Stimulated activated CD4-positive, alpha-beta T cell treated with anti-CD3 and anti-CD28 coated beads, Interleukin-2, amount 100 ng/mL, for 24 hours (primary cell): ENCODE results near the gene CEL.
A peak's percentile ranks its signal among the peaks of the same experiment; 100 is the strongest.
"Not testable (repeated sequence)": the region's sequence is repeated elsewhere in the genome, so short reads cannot be mapped to it uniquely, and the experiment has no call there.

ENCODE experiments used
- DNase-seq, 2 donors: peaks; one replicate each; pipeline ENCODE4 v3.0.0-alpha.2; 2020

CEL gene

DNA sequence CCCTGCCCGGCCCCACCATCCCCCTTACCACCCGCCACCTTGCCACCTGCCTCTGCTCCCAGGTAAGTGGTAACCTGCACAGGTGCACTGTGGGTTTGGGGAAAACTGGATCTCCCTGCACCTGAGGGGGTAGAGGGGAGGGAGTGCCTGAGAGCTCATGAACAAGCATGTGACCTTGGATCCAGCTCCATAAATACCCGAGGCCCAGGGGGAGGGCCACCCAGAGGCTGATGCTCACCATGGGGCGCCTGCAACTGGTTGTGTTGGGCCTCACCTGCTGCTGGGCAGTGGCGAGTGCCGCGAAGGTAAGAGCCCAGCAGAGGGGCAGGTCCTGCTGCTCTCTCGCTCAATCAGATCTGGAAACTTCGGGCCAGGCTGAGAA is at the start of gene CEL:
Gene CEL (plus strand): TSS at position 218 of the 382 bp plus-strand sequence. CDS start 22 bp downstream, at position 240.
- not testable (repeated sequence) for DNase-seq

DNA sequence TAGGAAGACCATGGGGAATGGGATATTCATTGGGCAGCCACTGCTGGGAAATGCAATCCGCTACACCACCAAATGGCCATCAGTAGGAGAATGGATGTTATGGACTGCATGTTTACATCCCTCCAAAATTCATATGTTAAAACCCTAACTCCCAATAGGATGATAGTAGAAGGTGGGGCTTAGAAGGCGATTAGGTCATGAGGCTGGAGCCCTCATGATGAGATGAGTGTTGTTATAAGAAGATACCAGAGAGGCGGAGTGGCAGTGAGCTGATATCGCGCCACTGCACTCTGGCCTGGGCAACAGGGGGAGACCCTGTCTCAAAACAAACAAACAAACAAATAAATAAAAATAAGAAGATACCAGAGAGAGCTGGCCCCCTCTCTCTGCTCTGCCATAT is 47.1 kb upstream of the CEL start:
- DNase-seq = no peak

DNA sequence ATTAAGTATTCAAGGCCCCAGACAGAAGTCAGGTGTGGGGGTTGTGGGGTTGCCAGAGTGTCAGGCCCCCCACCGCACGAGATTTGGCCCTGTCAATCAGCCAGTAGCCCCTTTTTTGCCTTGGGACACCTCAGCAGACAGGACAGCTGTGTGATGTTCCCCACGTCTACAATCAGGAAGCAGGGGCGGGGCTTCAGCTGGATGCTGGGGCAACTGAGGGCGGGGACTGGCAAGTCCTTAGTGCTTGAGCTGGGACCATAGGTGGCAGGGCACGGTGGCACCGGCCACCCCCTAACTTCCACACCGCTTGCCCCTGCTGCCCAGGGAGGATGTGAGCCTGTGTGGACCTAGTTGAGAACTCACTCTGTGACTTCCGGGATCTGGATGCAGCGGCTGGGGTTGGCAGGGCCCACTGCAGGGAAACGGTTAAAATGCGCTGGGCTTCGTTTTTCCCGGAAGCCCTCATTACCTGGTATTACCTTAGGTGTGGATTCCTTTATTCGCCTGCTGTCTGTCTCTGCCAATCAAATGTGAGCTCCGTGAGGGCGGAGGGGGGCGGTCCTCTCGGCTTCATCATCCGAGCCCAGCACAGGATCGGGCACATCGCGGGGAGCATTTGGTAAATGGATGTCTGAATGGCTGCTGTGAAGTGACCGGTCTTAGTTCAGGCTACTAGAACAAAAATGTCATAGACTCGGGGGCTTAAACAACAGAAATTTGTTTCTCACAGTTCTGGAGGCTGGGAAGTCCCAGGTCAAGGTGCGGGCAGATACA is 38.5 kb upstream of the CEL start:
- peak; percentile 28 to 66 for DNase-seq

DNA sequence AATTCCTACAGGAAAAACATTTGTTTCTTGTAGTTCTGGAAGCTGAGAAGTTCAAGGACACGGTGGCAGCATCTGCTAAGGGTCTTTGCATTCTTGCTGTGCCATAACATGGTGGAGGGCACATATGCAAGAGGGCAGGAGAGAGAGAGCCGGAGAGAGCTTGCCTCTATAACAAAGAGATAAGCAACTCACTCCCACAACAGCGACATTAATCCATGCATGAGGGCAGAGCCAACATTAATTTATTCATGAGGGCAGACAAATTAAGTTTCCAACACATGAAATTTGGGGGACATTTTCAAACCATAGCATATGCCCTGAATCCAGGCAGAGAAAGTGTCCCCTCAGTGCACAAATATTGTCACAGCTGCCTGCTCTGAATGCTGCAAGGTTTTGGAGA is 35.4 kb upstream of the CEL start:
- no peak for DNase-seq

DNA sequence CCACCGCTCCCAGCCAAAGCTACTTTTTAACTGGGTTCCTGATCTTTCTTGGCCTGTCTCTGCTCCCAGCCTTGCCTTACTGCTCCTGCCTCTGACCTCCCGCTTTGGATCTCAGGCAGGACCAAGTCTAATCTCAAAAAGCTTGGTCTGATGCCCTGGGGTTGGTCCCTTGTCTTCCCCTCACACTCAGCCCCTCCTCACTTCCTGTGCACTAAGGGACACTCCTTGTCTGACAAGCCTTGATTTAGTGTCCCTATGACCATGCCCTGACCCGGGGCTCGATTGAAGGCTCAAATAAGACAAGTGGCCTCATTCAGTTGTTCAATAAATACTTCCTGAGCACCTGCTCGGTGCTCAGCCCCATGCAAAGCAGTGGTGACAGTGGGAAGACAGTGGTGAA is 34.6 kb upstream of the CEL start:
- no peak for DNase-seq

DNA sequence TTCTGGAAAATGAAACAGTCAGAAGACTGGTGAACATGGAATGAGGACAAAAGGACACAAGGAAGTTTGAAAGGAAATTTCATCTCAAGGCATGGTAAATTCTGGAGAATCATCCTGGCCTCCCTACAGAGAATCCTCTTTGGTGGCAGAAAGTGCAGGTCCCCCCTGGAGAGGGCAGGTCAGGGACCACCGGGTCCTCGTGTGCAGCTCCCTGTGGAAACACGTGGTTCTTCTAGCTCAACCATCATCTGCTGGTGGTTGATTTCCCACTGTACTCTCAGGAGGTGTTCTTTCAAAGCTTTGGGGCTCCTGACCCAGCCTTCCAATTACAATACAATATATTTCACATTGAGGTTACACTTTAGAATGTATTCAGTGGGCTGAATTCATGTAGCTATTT is 33.6 kb upstream of the CEL start:
- no peak for DNase-seq

DNA sequence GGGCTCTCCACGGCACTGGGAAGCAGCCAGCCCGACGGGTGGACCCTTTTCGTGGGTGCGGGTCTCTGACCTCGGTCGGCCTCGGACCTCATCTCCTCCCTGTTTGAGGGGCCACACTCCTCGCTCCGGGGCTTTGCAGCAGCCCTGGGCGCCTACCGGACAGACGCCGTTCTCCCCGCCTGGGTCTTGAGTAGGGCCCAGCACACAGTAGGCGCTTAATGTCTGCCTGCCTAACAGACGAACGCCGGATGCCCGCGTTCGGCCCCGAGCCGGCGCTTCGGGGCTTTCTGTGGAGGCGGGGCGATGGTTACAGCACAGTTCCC is 31.8 kb upstream of the CEL start:
- no peak for DNase-seq

DNA sequence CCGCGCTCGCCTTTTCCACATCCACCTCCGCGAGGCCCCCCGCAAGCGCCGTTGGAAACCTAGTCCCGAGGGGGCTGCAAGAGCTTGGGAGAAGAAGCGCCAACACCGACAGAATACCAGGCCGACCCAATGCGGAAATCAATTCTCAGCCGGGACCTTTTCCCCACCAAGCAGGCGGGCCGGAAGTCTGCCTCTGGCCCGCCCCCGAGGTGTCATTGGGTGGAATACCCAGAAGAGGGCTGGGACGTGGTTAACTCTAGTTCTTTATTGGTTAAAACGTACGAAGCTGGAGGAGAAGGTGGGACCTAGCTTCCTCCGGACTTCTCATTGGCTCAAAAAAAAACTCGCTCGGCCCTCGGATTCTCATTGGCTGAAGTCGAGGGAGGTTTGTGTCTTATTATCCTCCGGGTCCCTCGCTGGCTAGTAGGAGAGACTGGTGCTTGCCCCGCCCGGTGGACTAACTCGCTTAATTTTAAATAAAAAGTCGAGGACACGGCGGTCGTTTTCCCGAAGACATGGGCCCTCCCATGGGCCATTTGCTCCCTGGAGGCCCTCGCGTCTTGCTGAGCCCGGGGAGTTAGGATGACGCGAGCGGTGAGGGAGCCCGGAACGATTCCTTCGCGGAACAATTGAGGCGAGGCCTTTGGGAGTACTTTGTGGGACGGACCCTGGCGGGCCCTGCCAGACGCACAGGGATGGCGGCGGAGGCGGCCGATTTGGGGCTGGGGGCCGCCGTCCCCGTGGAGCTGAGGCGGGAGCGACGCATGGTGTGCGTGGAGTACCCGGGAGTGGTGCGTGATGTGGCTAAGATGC is 31.3 kb upstream of the CEL start, which contains the start of gene GTF3C5:
Gene GTF3C5 (plus strand): TSS at position 681 of the 813 bp plus-strand sequence. CDS start 15 bp downstream, at position 696.
- DNase-seq = peak; percentile 89 to 93

DNA sequence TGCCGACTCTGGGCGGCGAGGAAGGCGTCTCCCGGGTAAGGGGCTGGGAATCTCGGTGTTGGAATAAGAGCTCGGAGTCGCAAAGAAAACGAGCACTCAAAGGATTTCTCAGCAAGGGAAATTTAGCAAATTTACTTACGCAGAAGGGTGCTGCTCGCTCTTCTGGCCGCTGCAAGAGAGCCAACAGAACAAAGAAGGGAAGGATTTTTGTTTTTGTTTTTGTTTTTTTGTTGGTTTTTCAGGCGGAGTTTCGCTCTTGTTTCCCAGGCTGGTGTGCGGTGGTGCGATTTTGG is 30.7 kb upstream of the CEL start:
- no peak for DNase-seq

DNA sequence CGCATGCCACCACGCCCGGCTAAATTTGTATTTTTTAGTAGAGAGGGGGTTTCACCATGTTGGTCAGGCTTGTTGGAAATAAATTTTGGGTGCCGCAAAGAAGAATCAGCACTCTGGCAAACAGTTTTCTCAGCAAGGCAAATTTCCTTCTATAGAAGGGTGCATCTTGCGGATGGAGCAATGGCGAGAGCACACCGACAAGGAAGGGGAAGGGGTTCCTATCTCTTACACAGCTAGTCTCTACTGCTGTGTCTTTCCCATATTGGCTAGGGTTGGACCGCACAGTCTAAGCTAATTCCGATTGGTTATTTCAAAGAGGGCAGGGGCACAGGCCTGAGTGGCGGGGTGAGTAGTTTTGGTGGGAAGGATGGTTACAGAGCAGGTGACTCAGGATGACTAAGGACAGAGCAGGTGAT is 30.3 kb upstream of the CEL start:
- peak in 1 of 2 donors; percentile 24 for DNase-seq

DNA sequence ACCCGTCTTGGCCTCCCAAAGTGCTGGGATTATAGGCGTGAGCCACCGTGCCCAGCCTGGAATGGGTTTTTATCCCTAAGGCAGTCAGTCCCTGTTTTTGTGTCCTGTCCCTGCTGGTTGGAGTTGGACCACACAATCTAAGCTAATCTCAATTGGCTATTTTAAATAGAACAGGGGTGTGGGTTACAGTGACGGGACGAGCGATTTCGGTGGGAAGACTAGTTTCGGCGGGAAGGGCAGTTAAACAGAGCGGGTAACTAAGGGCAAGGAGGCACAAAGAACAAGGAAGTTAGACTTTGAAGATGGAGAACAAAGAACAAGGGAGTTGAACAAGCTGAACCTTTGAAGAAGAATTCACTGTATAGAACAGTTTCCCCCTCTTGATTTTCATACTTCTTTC is 29.6 kb upstream of the CEL start:
- DNase-seq = no peak

DNA sequence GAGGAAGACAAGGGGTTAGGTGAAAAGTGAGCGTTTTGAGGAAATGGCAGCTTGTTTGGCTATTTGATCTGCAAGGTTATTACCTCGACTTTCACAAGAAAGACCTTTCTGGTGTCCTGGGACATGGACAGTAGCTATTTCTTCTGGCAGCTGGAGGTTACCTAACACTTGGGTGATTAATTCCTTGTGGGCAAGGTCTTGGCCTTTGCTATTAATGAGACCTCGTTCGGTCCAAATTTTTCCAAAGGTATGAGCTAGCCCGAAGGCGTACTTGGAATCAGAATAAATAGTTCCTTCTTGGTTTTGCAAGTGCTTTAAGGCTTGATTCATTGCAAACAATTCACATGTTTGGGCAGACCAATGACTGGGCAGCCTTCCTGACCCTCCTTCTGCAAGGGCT is 26.1 kb upstream of the CEL start:
- no peak for DNase-seq

DNA sequence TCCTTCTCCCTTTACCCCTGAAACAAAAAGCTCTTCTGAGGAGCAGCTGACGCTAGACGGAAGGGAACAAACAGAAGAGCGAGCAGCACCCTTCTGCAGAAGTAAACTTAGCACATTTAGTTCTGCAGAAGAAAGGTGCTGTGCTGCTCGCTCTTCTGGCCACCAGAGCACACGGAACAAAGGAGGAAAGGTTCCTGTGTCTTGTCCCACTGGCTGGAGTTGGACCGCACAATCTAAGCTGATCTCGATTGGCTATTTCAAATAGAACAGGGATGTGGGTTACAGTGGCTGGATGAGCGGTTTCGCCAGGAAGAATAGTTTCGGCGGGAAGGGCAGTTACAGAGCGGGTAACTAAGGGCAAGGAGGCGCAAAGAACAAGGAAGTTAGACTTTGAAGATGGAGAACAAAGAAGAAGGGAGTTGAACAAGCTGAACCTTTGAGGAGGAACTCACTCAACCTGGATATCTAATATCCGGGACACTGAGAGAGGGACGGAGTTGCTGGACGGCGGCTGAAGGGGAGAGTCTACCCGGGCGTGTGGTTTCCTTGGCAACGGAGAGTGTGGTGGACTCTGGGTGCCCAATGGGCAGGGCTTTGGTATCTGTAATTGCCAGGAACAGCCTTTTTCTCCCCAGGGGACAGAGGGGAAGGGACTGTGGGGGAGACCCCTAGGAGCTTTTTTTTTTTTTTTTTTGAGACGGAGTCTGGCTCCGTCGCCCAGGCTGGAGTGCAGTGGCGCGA is 23.8 kb upstream of the CEL start:
- no peak for DNase-seq

DNA sequence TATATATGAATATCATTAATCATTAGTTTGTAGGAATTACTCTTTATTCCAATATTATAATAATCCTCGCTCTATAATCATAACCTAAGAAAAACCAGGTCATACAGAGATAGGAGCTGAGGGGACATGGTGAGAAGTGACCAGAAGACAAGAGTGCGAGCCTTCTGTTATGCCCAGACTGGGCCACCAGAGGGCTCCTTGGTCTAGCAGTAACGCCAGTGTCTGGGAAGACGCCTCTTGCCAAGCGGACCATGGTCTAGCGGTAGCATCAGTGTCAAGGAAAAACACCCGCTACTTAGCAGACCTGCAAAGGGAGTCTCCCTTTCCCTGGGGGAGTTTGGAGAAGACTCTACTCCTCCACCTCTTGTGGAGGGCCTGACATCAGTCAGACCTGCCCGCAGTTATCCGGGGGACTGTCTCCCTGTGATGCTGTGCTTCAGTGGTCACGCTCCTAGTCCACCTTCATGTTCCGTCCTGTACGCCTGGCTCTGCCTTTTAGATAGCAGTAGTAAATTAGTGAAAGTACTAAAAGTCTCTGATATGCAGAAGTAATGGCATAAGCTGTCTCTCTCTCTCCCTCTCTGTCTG is 20.8 kb upstream of the CEL start:
- peak; percentile 53 to 65 for DNase-seq

DNA sequence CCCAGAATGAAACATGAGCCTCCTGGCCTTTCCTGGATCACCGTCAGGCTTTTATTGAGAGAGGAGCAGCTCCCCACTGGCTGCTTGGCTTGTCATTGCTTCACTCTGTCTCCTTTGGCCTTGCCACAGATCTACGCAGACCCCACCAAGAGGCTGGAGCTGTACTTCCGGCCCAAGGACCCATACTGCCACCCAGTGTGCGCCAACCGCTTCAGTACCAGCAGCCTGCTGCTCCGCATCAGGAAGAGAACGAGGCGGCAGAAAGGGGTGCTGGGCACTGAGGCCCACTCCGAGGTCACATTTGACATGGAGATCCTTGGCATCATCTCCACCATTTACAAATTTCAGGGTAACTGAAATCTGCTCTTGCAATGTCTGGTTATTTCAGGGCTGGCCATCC is 19.8 kb upstream of the CEL start:
- DNase-seq = no peak

DNA sequence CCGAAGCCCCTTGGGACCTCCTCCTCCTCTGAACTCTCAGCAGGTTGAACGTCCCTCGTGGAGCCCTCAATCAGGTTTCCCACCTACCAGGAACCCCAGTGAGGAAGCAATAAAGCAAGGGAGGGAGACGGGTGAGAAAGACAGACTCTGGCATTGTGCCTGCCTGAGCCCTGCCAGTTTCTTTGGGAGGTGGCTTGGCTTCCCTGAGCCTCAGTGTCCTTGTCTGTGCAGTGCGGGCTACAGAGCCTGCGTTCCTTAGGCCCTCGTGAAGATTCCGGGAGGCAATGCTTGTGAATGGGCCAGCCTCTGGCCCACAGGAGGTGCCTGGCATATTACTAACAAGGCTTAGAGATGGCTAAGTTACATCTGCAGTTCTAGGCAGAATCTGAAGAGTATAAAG is 19.1 kb upstream of the CEL start:
- DNase-seq = no peak

DNA sequence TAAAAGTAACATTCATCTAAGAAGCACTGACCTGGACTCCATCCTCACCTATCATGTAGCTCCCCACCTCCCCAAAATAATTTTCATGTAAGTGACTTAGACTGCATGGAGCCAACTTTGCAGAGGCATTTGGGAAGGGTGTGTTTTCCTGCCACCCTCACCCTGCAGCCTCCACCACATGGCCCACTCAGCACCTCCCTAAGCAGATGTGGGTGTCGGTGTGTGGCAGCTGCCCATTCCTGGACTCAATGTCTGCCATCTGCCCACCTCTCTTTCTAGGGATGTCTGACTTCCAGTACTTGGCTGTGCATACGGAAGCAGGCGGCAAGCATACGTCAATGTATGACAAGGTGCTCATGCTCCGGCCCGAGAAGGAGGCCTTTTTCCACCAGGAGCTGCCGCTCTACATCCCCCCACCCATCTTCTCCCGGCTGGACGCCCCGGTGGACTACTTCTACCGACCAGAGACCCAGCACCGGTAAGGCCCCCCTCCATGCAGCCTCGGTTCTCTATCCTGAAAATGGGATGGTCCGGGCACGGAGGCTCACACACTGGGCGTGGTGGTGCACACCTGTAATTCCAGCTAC is 18.2 kb upstream of the CEL start:
- DNase-seq = no peak

DNA sequence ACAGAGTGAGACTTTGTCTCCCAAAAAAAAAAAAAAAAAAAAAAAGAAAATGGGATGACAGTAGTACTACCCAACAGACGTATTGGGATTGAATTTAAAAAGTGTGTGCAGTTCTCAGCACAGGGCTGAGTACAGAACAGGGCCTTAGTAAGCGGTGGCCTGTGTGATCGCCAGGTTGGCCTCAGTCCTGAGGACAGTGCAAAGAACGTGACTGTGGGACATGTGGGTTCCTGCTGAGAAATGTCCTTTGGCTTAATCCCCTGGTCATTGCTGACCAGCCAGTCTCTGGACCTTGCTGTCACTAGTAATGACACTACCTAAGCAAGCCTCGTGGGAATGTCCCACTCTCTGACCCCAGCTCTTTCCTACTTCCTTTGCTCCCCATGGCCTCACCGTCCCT is 17.7 kb upstream of the CEL start:
- no peak for DNase-seq

DNA sequence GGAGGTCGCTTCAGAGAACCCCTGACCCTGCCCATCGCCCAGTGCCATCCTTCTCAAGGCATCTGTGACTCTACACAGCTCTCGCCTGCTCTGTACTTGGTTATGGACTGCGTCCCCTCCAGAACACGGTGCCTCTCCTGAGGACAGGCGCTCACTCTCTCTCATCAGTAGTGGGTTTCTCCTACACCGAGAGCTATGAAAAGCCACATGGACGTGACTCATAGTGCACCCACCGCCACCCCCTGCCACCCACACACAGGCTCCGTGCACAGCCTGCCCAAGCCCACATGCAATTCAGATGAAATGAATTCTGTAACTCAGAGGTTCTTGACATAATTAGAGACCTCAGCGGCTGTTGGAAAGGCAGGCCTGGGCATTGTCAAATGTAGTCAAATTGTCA is 17.1 kb upstream of the CEL start:
- DNase-seq = no peak

DNA sequence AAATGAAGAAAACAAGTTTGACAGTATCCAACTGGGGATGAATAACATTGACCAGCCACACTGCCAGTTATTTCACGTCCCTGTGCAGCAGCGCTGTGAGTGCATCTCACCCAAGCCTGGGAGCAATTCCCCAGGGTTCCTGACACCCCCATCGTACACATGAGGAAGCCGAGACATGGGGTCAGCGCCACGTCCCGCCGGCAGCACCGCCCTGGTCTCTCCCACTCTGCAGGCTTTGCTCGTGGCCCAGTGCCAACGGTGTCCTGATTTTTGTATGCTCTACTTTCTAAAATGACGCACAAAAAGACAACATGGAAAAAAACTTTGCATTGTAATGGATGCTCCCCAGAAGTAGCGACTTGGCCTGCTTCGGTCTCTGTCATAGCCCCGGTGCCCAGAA is 16.6 kb upstream of the CEL start:
- no peak for DNase-seq

DNA sequence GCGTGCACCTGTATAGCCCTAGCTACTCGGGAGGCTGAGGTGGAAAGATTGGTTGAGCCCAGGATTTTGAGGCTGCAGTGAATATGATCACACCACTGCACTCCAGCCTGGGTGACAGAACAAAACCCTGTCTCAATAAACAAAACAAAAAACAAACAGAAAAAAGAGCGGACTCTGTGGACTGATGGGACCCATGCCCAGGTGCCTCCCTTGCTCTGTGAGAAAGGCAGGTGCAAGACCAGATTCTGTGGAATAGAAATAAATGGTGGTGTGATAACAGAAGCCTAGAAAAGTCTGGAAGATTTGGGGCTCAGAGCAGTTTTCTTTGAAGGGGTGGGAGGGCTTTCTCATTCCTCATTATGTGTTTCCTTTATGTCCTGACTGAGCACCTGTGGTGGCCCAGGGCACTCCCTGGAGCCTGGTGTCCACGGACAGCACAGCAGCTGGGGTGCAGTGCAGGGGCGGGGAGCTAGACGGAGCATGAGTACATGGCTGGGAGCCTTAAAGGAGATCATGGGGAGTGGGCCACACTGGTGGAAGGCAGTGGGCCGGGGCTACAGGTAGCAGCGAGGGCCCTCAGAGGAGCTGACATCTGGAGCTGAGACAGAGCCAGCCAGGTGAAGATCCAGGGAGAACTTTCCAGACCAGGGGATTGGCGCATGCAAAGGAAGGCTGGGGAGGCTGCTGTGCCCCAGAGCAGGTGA is 15.4 kb upstream of the CEL start:
- no peak for DNase-seq

DNA sequence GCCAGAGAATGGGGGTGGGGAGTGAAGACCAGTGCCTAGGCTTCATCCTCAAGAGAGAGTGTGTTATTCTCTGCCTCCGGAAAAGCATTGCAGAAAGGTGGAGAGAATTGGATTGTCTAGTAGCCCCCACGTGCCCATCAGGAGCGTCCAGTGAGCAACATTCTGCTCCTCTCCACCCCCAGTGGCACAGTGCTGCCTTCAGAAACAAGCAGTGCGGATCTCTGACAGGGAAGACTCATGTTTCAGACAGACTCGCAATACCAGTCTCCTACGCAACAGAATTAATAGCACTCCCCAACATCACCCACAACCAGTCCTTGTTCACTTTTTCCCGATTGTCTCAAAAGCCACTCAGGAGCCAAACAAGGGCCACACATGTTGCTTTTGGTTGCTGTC is 14.9 kb upstream of the CEL start:
- DNase-seq = no peak

DNA sequence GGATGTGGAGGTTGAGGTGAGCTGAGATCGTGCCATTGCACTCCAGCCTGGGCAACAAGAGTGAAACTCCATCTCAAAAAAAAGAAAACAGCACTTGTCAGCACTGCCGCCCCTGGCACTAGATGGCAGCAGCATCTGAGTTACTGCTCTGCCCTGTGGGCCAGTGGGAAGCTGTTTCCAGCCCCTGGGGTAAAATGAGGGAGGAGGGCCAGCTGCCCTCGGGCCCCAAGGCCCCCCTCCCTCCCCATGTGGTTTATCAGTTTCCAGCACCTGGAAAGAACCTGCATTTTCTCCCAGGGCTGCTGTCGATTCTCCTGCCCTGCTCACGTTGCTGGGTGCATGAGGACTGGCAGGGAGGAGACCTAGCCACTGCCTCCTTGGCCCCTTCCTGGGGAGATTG is 13.2 kb upstream of the CEL start:
- no peak for DNase-seq
